C4-2B (cell line): ENCODE results near the gene ANKFY1.

Experiments
- ZFX ChIP-seq: fragments of 450-650 bp; IDR thresholded peaks from 2 replicates; pipeline ENCODE4 v1.6.1; 2017
- TF ChIP-seq, protein P1 (sequence below): fragments of 450-650 bp; conservative IDR thresholded peaks from 2 replicates; pipeline ENCODE4 v1.5.1; 2017; ENCODE audit warnings: mild to moderate bottlenecking

GRCh38 chr17:4301066-4301465, 37.3 kb upstream of the ANKFY1 start:
- TF ChIP-seq, protein P1, sequence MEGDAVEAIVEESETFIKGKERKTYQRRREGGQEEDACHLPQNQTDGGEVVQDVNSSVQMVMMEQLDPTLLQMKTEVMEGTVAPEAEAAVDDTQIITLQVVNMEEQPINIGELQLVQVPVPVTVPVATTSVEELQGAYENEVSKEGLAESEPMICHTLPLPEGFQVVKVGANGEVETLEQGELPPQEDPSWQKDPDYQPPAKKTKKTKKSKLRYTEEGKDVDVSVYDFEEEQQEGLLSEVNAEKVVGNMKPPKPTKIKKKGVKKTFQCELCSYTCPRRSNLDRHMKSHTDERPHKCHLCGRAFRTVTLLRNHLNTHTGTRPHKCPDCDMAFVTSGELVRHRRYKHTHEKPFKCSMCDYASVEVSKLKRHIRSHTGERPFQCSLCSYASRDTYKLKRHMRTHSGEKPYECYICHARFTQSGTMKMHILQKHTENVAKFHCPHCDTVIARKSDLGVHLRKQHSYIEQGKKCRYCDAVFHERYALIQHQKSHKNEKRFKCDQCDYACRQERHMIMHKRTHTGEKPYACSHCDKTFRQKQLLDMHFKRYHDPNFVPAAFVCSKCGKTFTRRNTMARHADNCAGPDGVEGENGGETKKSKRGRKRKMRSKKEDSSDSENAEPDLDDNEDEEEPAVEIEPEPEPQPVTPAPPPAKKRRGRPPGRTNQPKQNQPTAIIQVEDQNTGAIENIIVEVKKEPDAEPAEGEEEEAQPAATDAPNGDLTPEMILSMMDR = no peak
- TF ChIP-seq ZFX = no peak
